ENCODE measurements around the gene C6orf163.

- TF ChIP-seq SIN3A (IDR thresholded peaks at IDR 0.05; ENCODE audit: borderline replicate concordance, insufficient read depth, low read length) (no peak), REST (IDR thresholded peaks at IDR 0.05; ENCODE audit: insufficient read depth in 1 of 2, low read depth in 2 of 2, low read length in 2 of 2) (no peak), POLR2AphosphoS5 (IDR thresholded peaks at IDR 0.05; ENCODE audit: low read depth, low read length) (no peak), TAF1 (IDR thresholded peaks at IDR 0.05; ENCODE audit: borderline replicate concordance, insufficient read depth, low read length) (no peak)
These were observed 32.0 kb downstream of the C6orf163 start for GRCh38 chr6:87376643-87377042.
